Measurements from ENCODE around the gene USP49. TPM values are rescaled to one million over a fixed set of nuclear protein-coding genes. Genes with fewer than 3 reads are reported as not detected.

Gene USP49
- total and polyA plus RNA-seq, 2 of the 13 experiments (the other 11 are each of a cell fraction or from before 2014, with no cell fraction given) = 2.9 to 4.3 TPM

GRCh38 chr6:41846666-41847237 is 48.4 kb downstream of the USP49 start (continued):
- TF ChIP-seq THAP8 (CRISPR knock-in tag; IDR thresholded peaks at IDR 0.05; ENCODE audit: borderline replicate concordance) = no peak
- no peak for TF ChIP-seq THYN1 (CRISPR knock-in tag; IDR thresholded peaks at IDR 0.05; ENCODE audit: borderline replicate concordance, low read depth)
- peak; percentile 46; the same call in 1 of the 2 replicates for TF ChIP-seq GMEB1 (CRISPR knock-in tag; IDR thresholded peaks at IDR 0.05; ENCODE audit: borderline replicate concordance)
- no peak for TF ChIP-seq NAIF1 (CRISPR knock-in tag; IDR thresholded peaks at IDR 0.05; ENCODE audit: borderline replicate concordance)
- peak; percentile 51; the same call in 1 of the 2 replicates for TF ChIP-seq FOXK1 (CRISPR knock-in tag; IDR thresholded peaks at IDR 0.05; ENCODE audit: borderline replicate concordance, low read depth)
- TF ChIP-seq ZNF530 (CRISPR knock-in tag; IDR thresholded peaks at IDR 0.05; ENCODE audit: low read depth) = no peak
- no peak for TF ChIP-seq ZNF337 (CRISPR knock-in tag; IDR thresholded peaks at IDR 0.05; ENCODE audit: borderline replicate concordance, low read depth)
- TF ChIP-seq ZNF652 (CRISPR knock-in tag; IDR thresholded peaks at IDR 0.05; ENCODE audit: borderline replicate concordance, low read depth) = no peak
- no peak for TF ChIP-seq ZMAT5 (CRISPR knock-in tag; IDR thresholded peaks at IDR 0.05; ENCODE audit: borderline replicate concordance, low read depth)
- no peak for TF ChIP-seq ZNF557 (CRISPR knock-in tag; IDR thresholded peaks at IDR 0.05)
- TF ChIP-seq HOXA7 (CRISPR knock-in tag; IDR thresholded peaks at IDR 0.05) = no peak
- no peak for TF ChIP-seq ZNF7 (CRISPR knock-in tag; IDR thresholded peaks at IDR 0.05)
- no peak for TF ChIP-seq HNRNPL (IDR thresholded peaks at IDR 0.05; ENCODE audit: low read depth, low read length)
- no peak for TF ChIP-seq HHEX (CRISPR knock-in tag; IDR thresholded peaks at IDR 0.05)
- TF ChIP-seq ZNF776 (CRISPR knock-in tag; IDR thresholded peaks at IDR 0.05) = no peak
- TF ChIP-seq SNAPC5 (CRISPR knock-in tag; IDR thresholded peaks at IDR 0.05; ENCODE audit: borderline replicate concordance) = no peak
- TF ChIP-seq ETV5 (CRISPR knock-in tag; IDR thresholded peaks at IDR 0.05; ENCODE audit: borderline replicate concordance) = peak; percentile 56; the same call in 1 of the 2 replicates
- TF ChIP-seq SNAPC4 (CRISPR knock-in tag; IDR thresholded peaks at IDR 0.05) = no peak
- no peak for TF ChIP-seq NPAS2 (CRISPR knock-in tag; IDR thresholded peaks at IDR 0.05; ENCODE audit: borderline replicate concordance)
- no peak for TF ChIP-seq JARID2 (CRISPR knock-in tag; IDR thresholded peaks at IDR 0.05; ENCODE audit: insufficient replicate concordance)
- no peak for TF ChIP-seq SCMH1 (CRISPR knock-in tag; IDR thresholded peaks at IDR 0.05; ENCODE audit: borderline replicate concordance)
- TF ChIP-seq MAF1 (CRISPR knock-in tag; IDR thresholded peaks at IDR 0.05; ENCODE audit: borderline replicate concordance) = no peak
- TF ChIP-seq TAF1 (CRISPR knock-in tag; IDR thresholded peaks at IDR 0.05) = peak; percentile 30; the same call in 1 of the 2 replicates
